Right cardiac atrium (tissue), 5 donors: ENCODE measurements around the gene SH3PXD2B. TPM values are rescaled to one million over a fixed set of nuclear protein-coding genes. Genes with fewer than 3 reads are reported as not detected.
A peak's percentile ranks its signal among the peaks of the same experiment; 100 is the strongest.
"Not testable (repeated sequence)": the region's sequence is repeated elsewhere in the genome, so short reads cannot be mapped to it uniquely, and the experiment has no call there.

ENCODE experiments used
- ATAC-seq, 2 donors: fragments of 200-7000 bp; cut with Tn5 transposase; one replicate each; pipeline versions ENCODE4 v1.8.0 to v1.9.1; 2020; ENCODE audit warnings: moderate library complexity in 2 of 2, mild to moderate bottlenecking in 1 of 2
- DNase-seq, 3 donors: peaks; one replicate each; pipeline ENCODE4 v3.0.0-alpha.2; 2020
- H3K27ac ChIP-seq: one replicate; pipeline ENCODE4 v1.5.1; 2013; ENCODE audit warnings: mild to moderate bottlenecking, low read length, control low read depth, moderate library complexity
- H3K27me3 ChIP-seq: one replicate; pipeline ENCODE4 v1.6.1; 2013; ENCODE audit not compliant: control insufficient read depth, insufficient read depth
- H3K4me1 ChIP-seq: one replicate; pipeline ENCODE4 v1.6.1; 2013; ENCODE audit warnings: low read length; ENCODE audit not compliant: control insufficient read depth, insufficient read depth
- H3K4me3 ChIP-seq: one replicate; pipeline ENCODE4 v1.5.1; 2013; ENCODE audit warnings: low read length, control low read depth
- H3K9me3 ChIP-seq: one replicate; pipeline ENCODE4 v1.6.1; 2013; ENCODE audit warnings: low read length; ENCODE audit not compliant: control insufficient read depth
- WGBS: extraction: QIAGEN DNeasy Blood & Tissue Kit; methylation state at CpG from one replicate; pipeline ENCODE4 v1.1.7; 2013; 5-methylcytosine and 5-hydroxymethylcytosine counted together
- intact Hi-C, 4 donors: fragments of 100-400 bp; cut with DNase I; formaldehyde crosslinking; loops; one replicate each; pipeline versions ENCODE4 v1.11.0 to v1.14.0; 2022 to 2023
- polyA plus RNA-seq: library from polyadenylated mRNA; stranded (reverse); fragments of 200-250 nt; gene quantifications from one replicate; pipeline ENCODE4 v1.2.3, GENCODE V29; 2013
- total RNA-seq, 4 donors: library from RNA; stranded (reverse); fragmentation: NEBNext Ultra II Directional; extraction: Animal tissue kit (Norgen Biotek cat#: 25700); gene quantifications; one replicate each; pipeline ENCODE4 v1.2.1, GENCODE V29; 2021
- donor health status: healthy with polysubstance abuse.
- donor health status: DM: no; HTN: yes; CAD: no.
- donor health status: DM: no; HTN: no; CAD: no.
- donor health status: DM: no; HTN: yes; CAD: no; lungs with severe emphysema.
- donor health status: DM: yes; HTN: yes; CAD: no.

SH3PXD2B gene
- total and polyA plus RNA-seq, 5 donors: 2.2 to 18.0 (median 8.4) TPM

GRCh38 chr5:172415362-172416275 is 38.7 kb downstream of the SH3PXD2B start:
- 95% methylated on average over 13 of the region's 13 CpGs for WGBS
- Histone ChIP-seq H3K4me1 (peaks cover 12% of the 10 kb centered on the region), H3K27me3 (no peaks in the 10 kb centered on the region), H3K27ac (no peak overlapping the region), H3K9me3 (no peaks in the 10 kb centered on the region), H3K4me3 (no peak overlapping the region)
- DNase-seq (no peak), ATAC-seq (no peak)
- intact Hi-C loops: no loop called here

- DNase-seq: peak; percentile 44 to 86 (median 80)
- WGBS: 63% methylated on average over 13 of the region's 13 CpGs
- Histone ChIP-seq H3K27ac (no peak overlapping the region), H3K4me1 (peaks cover 12% of the 10 kb centered on the region), H3K9me3 (no peaks in the 10 kb centered on the region), H3K27me3 (no peaks in the 10 kb centered on the region), H3K4me3 (no peak overlapping the region)
- intact Hi-C loops: no loop called here
- ATAC-seq: no peak
Observed at GRCh38 chr5:172414531-172415361, 39.6 kb downstream of the SH3PXD2B start.

- ATAC-seq: no peak
- no peaks in the 10 kb centered on the region for H3K9me3 ChIP-seq
- H3K4me1 ChIP-seq: peaks cover 7% of the 10 kb centered on the region
- WGBS: 64% methylated on average over 4 of the region's 4 CpGs
- no peak for DNase-seq
- no peaks in the 10 kb centered on the region for H3K27me3 ChIP-seq
- no peak overlapping the region for H3K4me3 ChIP-seq
- no peak overlapping the region for H3K27ac ChIP-seq
- intact Hi-C loops: no loop called here
Observed at GRCh38 chr5:172413601-172414171, 40.6 kb downstream of the SH3PXD2B start.

GRCh38 chr5:172412724-172413286 is 41.5 kb downstream of the SH3PXD2B start:
- no peaks in the 10 kb centered on the region for H3K27me3 ChIP-seq
- intact Hi-C loops: no loop called here
- ATAC-seq (peak; percentile 86 to 90), DNase-seq (peak; percentile 94 to 97 (median 96))
- no peak overlapping the region for H3K4me3 ChIP-seq
- H3K27ac ChIP-seq: peak overlapping the region; percentile 69
- peaks cover 4% of the 10 kb centered on the region for H3K4me1 ChIP-seq
- H3K9me3 ChIP-seq: no peaks in the 10 kb centered on the region
- WGBS: 35% methylated on average over 13 of the region's 13 CpGs

- no peak overlapping the region for H3K4me3 ChIP-seq
- peaks cover 4% of the 10 kb centered on the region for H3K4me1 ChIP-seq
- H3K27ac ChIP-seq: peak overlapping the region; percentile 5
- ATAC-seq (peak; percentile 8 to 11), DNase-seq (peak in 2 of 3 donors; percentile 45 to 75)
- H3K27me3 ChIP-seq: no peaks in the 10 kb centered on the region
- intact Hi-C loops: no loop called here
- no peaks in the 10 kb centered on the region for H3K9me3 ChIP-seq
- WGBS: 63% methylated on average over 7 of the region's 7 CpGs
Observed at GRCh38 chr5:172411484-172412072, 42.7 kb downstream of the SH3PXD2B start.

GRCh38 chr5:172410662-172411483 is 43.5 kb downstream of the SH3PXD2B start:
- ATAC-seq (no peak), DNase-seq (no peak)
- no peak overlapping the region for H3K27ac ChIP-seq
- H3K4me3 ChIP-seq: no peak overlapping the region
- H3K4me1 ChIP-seq: peaks cover 4% of the 10 kb centered on the region
- intact Hi-C loops: no loop called here
- H3K9me3 ChIP-seq: no peaks in the 10 kb centered on the region
- 74% methylated on average over 5 of the region's 5 CpGs for WGBS
- no peaks in the 10 kb centered on the region for H3K27me3 ChIP-seq

- H3K27me3 ChIP-seq: no peaks in the 10 kb centered on the region
- no peak for ATAC-seq
- peaks cover 4% of the 10 kb centered on the region for H3K4me1 ChIP-seq
- H3K27ac ChIP-seq: no peak overlapping the region
- intact Hi-C loops: no loop called here
- DNase-seq: no peak
- no peaks in the 10 kb centered on the region for H3K9me3 ChIP-seq
- no peak overlapping the region for H3K4me3 ChIP-seq
- 92% methylated on average over 4 of the region's 4 CpGs for WGBS
Observed at GRCh38 chr5:172410160-172410559, 44.2 kb downstream of the SH3PXD2B start.

GRCh38 chr5:172409477-172409876 is 44.8 kb downstream of the SH3PXD2B start:
- H3K27me3 ChIP-seq, DNase-seq, intact Hi-C loops, H3K4me1 ChIP-seq, ATAC-seq, H3K4me3 ChIP-seq, H3K9me3 ChIP-seq, H3K27ac ChIP-seq: not testable (repeated sequence)
- 98% methylated on average over 5 of the region's 5 CpGs for WGBS

GRCh38 chr5:172407822-172408221 is 46.5 kb downstream of the SH3PXD2B start:
- intact Hi-C loops: no loop called here
- no peak overlapping the region for H3K4me3 ChIP-seq
- no peaks in the 10 kb centered on the region for H3K9me3 ChIP-seq
- DNase-seq (no peak), ATAC-seq (no peak)
- H3K27me3 ChIP-seq: no peaks in the 10 kb centered on the region
- 84% methylated on average over 9 of the region's 9 CpGs for WGBS
- H3K27ac ChIP-seq: peak overlapping the region; percentile 1
- H3K4me1 ChIP-seq: peaks cover 7% of the 10 kb centered on the region

- peak overlapping the region; percentile 1 for H3K27ac ChIP-seq
- H3K9me3 ChIP-seq: no peaks in the 10 kb centered on the region
- no peak overlapping the region for H3K4me3 ChIP-seq
- peaks cover 10% of the 10 kb centered on the region for H3K4me1 ChIP-seq
- H3K27me3 ChIP-seq: no peaks in the 10 kb centered on the region
- WGBS: 14% methylated on average over 3 of the region's 3 CpGs
- intact Hi-C loops: no loop called here
- DNase-seq (peak; percentile 41 to 80 (median 69)), ATAC-seq (peak in 1 of 2 donors; percentile 10)
Observed at GRCh38 chr5:172407241-172407691, 47.1 kb downstream of the SH3PXD2B start.
